OCI-LY7 (cell line): ENCODE results near the gene PARD3. TPM values are rescaled to one million over a fixed set of nuclear protein-coding genes. Genes with fewer than 3 reads are reported as not detected.
"Not testable (repeated sequence)": the region's sequence is repeated elsewhere in the genome, so short reads cannot be mapped to it uniquely, and the experiment has no call there.

Source experiments
- BruUV-seq: library from RNA; stranded (reverse); fragments of 400-500 nt; replicated peaks from 2 replicates; lab custom pipeline; 2021; lab: Mats Ljungman, UMichigan
- CTCF ChIA-PET: fragments of 300-600 bp; sonication (Branson Sonifier 250); formaldehyde crosslinking; loops from one replicate; lab custom pipeline; 2022; ENCODE audit warnings: antibody characterized with exemption; ENCODE audit not compliant: unreplicated experiment; lab: Charles Lee
- POLR2A ChIA-PET: fragments of 300-600 bp; sonication (Branson Sonifier 250); formaldehyde crosslinking; loops from one replicate; lab custom pipeline; 2022; ENCODE audit warnings: antibody characterized with exemption; lab: Charles Lee
- DNase-seq: peaks from one replicate; pipeline ENCODE4 v3.0.0-alpha.2; 2015; ENCODE audit warnings: low spot score
- H2AFZ ChIP-seq: fragments of 200-600 bp; sonication (generic), shearing (Covaris generic); 2 replicates; pipeline ENCODE4 v1.6.1; 2014; ENCODE audit warnings: mild to moderate bottlenecking, antibody characterized with exemption, low read length, moderate library complexity
- H3K27ac ChIP-seq: fragments of 200-600 bp; sonication (generic); 2 replicates; pipeline ENCODE4 v1.5.1; 2014; ENCODE audit warnings: mixed run types, low read depth, mild to moderate bottlenecking, moderate library complexity, low read length, inconsistent platforms; ENCODE audit not compliant: poor library complexity, severe bottlenecking
- H3K36me3 ChIP-seq: fragments of 200-600 bp; sonication (generic); 2 replicates; pipeline ENCODE4 v1.6.1; 2014; ENCODE audit warnings: mild to moderate bottlenecking, antibody characterized with exemption, low read length, moderate library complexity, mixed read lengths; ENCODE audit not compliant: insufficient read depth
- H3K4me1 ChIP-seq: fragments of 200-600 bp; sonication (generic); 2 replicates; pipeline ENCODE4 v1.5.1; 2014; ENCODE audit warnings: mild to moderate bottlenecking, low read length; ENCODE audit not compliant: insufficient read depth, poor library complexity, severe bottlenecking
- H3K4me2 ChIP-seq: fragments of 200-600 bp; sonication (generic); 2 replicates; pipeline ENCODE4 v1.6.1; 2014; ENCODE audit warnings: mild to moderate bottlenecking, low read length
- H3K4me3 ChIP-seq: fragments of 200-600 bp; sonication (generic); 2 replicates; pipeline ENCODE4 v1.5.1; 2014; ENCODE audit warnings: mild to moderate bottlenecking, low read depth, low read length; ENCODE audit not compliant: poor library complexity, severe bottlenecking
- H3K79me2 ChIP-seq: fragments of 200-600 bp; sonication (generic); 2 replicates; pipeline ENCODE4 v1.6.1; 2016; ENCODE audit warnings: low read depth, mild to moderate bottlenecking, low read length, moderate library complexity, mixed read lengths; ENCODE audit not compliant: insufficient read depth
- H3K9me2 ChIP-seq: fragments of 200-600 bp; sonication (generic); 2 replicates; pipeline ENCODE4 v1.6.1; 2016; ENCODE audit warnings: mild to moderate bottlenecking, low read length, mixed read lengths; ENCODE audit not compliant: insufficient read depth
- H3K9me3 ChIP-seq: fragments of 200-600 bp; sonication (generic); 2 replicates; pipeline ENCODE4 v1.6.1; 2014; ENCODE audit warnings: mild to moderate bottlenecking, mixed run types, low read length, mixed read lengths
- H4K20me1 ChIP-seq: fragments of 200-600 bp; sonication (generic); 2 replicates; pipeline ENCODE4 v1.6.1; 2014; ENCODE audit warnings: mild to moderate bottlenecking, antibody characterized with exemption, low read length, moderate library complexity, mixed read lengths; ENCODE audit not compliant: insufficient read depth
- CTCF ChIP-seq: fragments of 200-600 bp; sonication (generic); conservative IDR thresholded peaks from 2 replicates; pipeline ENCODE4 v1.5.1; 2014; ENCODE audit warnings: mild to moderate bottlenecking, antibody characterized with exemption, low read length, moderate library complexity, mixed read lengths
- EZH2phosphoT487 ChIP-seq: fragments of 200-600 bp; sonication (generic); IDR thresholded peaks from 2 replicates; pipeline ENCODE4 v1.6.1; 2018; ENCODE audit warnings: low read depth, borderline replicate concordance, mild to moderate bottlenecking, mixed run types, antibody characterized with exemption, low read length, moderate library complexity, mixed read lengths
- intact Hi-C: fragments of 100-400 bp; cut with micrococcal nuclease; formaldehyde crosslinking; loops from one replicate; pipeline ENCODE4 v1.10.0; 2022; ENCODE audit not compliant: unreplicated experiment
- total RNA-seq, 2 experiments: library from RNA; depleted of rRNA in 1 of 2; stranded (reverse); fragments of >200 nt in 1 of 2; shearing (Covaris generic) in 1 of 2; gene quantifications; 2 replicates each; pipeline ENCODE4 v1.2.3, GENCODE V29; 2014 to 2022

The PARD3 gene
- total RNA-seq, 2 experiments from 2014 or later: not detected

DNA sequence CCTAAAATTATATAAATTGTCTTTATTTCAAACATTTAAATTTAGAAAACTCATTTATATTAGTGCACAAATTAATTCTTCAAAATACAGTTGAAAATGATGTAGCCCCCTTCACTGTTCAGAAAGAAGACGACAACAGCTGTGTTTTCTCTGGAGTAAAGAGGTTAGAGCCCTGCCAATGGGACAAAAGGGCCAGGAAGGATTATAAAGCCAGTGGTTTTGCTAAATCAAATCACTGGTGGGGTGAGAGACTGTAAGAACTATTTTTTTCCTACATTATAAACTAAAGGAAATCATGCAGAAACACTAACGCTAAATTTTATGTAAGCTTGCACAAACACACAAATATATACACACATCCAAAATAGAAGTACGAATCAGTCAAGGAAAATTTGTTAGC, 386.6 kb downstream of the PARD3 start:
- ChIA-PET CTCF (no interaction called here), POLR2A (no interaction called here)
- Histone ChIP-seq H3K9me2 (no peaks in the 10 kb centered on the region), H2AFZ (no peak overlapping the region), H3K79me2 (no peaks in the 10 kb centered on the region), H4K20me1 (no peaks in the 10 kb centered on the region), H3K4me3 (no peak overlapping the region), H3K4me1 (no peaks in the 10 kb centered on the region), H3K9me3 (no peaks in the 10 kb centered on the region), H3K36me3 (no peaks in the 10 kb centered on the region), H3K4me2 (no peak overlapping the region), H3K27ac (no peak overlapping the region)
- intact Hi-C loops: no loop called here
- DNase-seq: no peak
- TF ChIP-seq EZH2phosphoT487 (no peak), CTCF (no peak)
- BruUV-seq: no TSS peak

- H3K27ac ChIP-seq: no peak overlapping the region
- no peaks in the 10 kb centered on the region for H3K4me1 ChIP-seq
- no peak for DNase-seq
- CTCF ChIA-PET: no interaction called here
- intact Hi-C loops: no loop called here
- POLR2A ChIA-PET: no interaction called here
- H3K4me2 ChIP-seq: no peak overlapping the region
- TF ChIP-seq CTCF: no peak
- H2AFZ ChIP-seq: no peak overlapping the region
- no peaks in the 10 kb centered on the region for H3K79me2 ChIP-seq
- H3K9me2 ChIP-seq: no peaks in the 10 kb centered on the region
- no peaks in the 10 kb centered on the region for H4K20me1 ChIP-seq
- no peak overlapping the region for H3K4me3 ChIP-seq
- no peaks in the 10 kb centered on the region for H3K9me3 ChIP-seq
- no peaks in the 10 kb centered on the region for H3K36me3 ChIP-seq
- BruUV-seq: no TSS peak
Measured at GRCh38 chr10:34427911-34428216, 387.2 kb downstream of the PARD3 start.

- DNase-seq, H3K79me2 ChIP-seq, H3K4me2 ChIP-seq, H2AFZ ChIP-seq, H3K4me1 ChIP-seq, intact Hi-C loops, POLR2A ChIA-PET, CTCF ChIA-PET, H3K4me3 ChIP-seq, H3K9me2 ChIP-seq, H4K20me1 ChIP-seq, H3K36me3 ChIP-seq, H3K9me3 ChIP-seq, H3K27ac ChIP-seq, BruUV-seq: not testable (repeated sequence)
Measured at GRCh38 chr10:34427158-34427910, 387.8 kb downstream of the PARD3 start.

GRCh38 chr10:34426538-34427157, 388.4 kb downstream of the PARD3 start:
- H3K4me2 ChIP-seq, H2AFZ ChIP-seq, H3K4me3 ChIP-seq, H3K9me2 ChIP-seq, H3K27ac ChIP-seq, H3K4me1 ChIP-seq, H3K79me2 ChIP-seq, BruUV-seq, POLR2A ChIA-PET, CTCF ChIA-PET, H4K20me1 ChIP-seq, H3K36me3 ChIP-seq, intact Hi-C loops, H3K9me3 ChIP-seq, DNase-seq: not testable (repeated sequence)
